Stomach (tissue), 4 donors: ENCODE measurements around the gene RPS15.
"Not testable (repeated sequence)": the region's sequence is repeated elsewhere in the genome, so short reads cannot be mapped to it uniquely, and the experiment has no call there.

Experiments
- EP300 ChIP-seq: sonication (generic); formaldehyde crosslinking; IDR thresholded peaks from one replicate; pipeline ENCODE4 v1.6.1; 2017; ENCODE audit warnings: antibody characterized with exemption
- POLR2A ChIP-seq, 4 donors: fragments of 450-650 bp; IDR thresholded peaks; one replicate each; pipeline ENCODE4 v1.6.1; 2016; ENCODE audit warnings: antibody characterized with exemption in 4 of 4, control low read depth in 2 of 4, mild to moderate bottlenecking in 1 of 4, moderate library complexity in 1 of 4
- TF ChIP-seq, protein P1 (sequence below), 7 experiments: fragments of 450-650 bp in 4 of 7; fragments of 200-600 bp in 3 of 7; sonication (generic) in 3 of 7; IDR thresholded peaks; one replicate each; pipeline ENCODE4 v1.5.1; 2016 to 2019; ENCODE audit warnings: antibody characterized with exemption in 7 of 7, control low read depth in 2 of 7, mild to moderate bottlenecking in 1 of 7

DNA sequence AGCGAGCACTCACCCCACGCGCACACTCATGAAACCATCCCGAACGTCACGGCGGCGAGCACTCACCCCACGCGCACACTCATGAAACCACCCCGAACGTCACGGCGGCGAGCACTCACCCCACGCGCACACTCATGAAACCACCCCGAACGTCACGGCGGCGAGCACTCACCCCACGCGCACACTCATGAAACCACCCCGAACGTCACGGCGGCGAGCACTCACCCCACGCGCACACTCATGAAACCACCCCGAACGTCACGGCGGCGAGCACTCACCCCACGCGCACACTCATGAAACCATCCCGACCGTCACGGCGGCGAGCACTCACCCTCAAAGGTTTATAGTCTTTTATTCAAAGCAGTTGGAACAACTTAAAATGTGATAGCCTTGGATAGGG lies 18.1 kb upstream of the RPS15 start:
- not testable (repeated sequence) for TF ChIP-seq EP300; POLR2A (IDR thresholded peaks at IDR 0.05)
- TF ChIP-seq, protein P1, sequence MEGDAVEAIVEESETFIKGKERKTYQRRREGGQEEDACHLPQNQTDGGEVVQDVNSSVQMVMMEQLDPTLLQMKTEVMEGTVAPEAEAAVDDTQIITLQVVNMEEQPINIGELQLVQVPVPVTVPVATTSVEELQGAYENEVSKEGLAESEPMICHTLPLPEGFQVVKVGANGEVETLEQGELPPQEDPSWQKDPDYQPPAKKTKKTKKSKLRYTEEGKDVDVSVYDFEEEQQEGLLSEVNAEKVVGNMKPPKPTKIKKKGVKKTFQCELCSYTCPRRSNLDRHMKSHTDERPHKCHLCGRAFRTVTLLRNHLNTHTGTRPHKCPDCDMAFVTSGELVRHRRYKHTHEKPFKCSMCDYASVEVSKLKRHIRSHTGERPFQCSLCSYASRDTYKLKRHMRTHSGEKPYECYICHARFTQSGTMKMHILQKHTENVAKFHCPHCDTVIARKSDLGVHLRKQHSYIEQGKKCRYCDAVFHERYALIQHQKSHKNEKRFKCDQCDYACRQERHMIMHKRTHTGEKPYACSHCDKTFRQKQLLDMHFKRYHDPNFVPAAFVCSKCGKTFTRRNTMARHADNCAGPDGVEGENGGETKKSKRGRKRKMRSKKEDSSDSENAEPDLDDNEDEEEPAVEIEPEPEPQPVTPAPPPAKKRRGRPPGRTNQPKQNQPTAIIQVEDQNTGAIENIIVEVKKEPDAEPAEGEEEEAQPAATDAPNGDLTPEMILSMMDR (IDR thresholded peaks at IDR 0.05), result not testable (repeated sequence)
